Measurements from ENCODE around the gene TRIM45.
A peak's percentile ranks its signal among the peaks of the same experiment; 100 is the strongest.
"Not testable (repeated sequence)": the region's sequence is repeated elsewhere in the genome, so short reads cannot be mapped to it uniquely, and the experiment has no call there.

The TRIM45 gene

GRCh38 chr1:117161887-117162286, 40.3 kb upstream of the TRIM45 start:
- no peak for DNase-seq (ENCODE audit: low read depth, low spot score)
- in situ Hi-C loops (cut with HindIII; ENCODE audit: low sequenced_read_pairs): no loop called here
- no peak for TF ChIP-seq CTCF (IDR thresholded peaks at IDR 0.05; ENCODE audit: low read depth, low read length)
- H3K4me3 ChIP-seq (ENCODE audit: low read depth, low read length): no peak overlapping the region

- H3K4me3 ChIP-seq (ENCODE audit: low read depth, low read length); DNase-seq (ENCODE audit: low read depth, low spot score); in situ Hi-C loops (cut with HindIII; ENCODE audit: low sequenced_read_pairs): not testable (repeated sequence)
Measured at GRCh38 chr1:117151305-117151704, 29.8 kb upstream of the TRIM45 start.

- peak; percentile 24 for DNase-seq (ENCODE audit: low read depth, low spot score)
Measured at GRCh38 chr1:117150316-117150715, 28.8 kb upstream of the TRIM45 start.

GRCh38 chr1:117147856-117148588, 26.5 kb upstream of the TRIM45 start:
- no peak overlapping the region for H3K4me3 ChIP-seq (ENCODE audit: low read depth, low read length)
- in situ Hi-C loops (cut with HindIII; ENCODE audit: low sequenced_read_pairs): no loop called here
- no peak for TF ChIP-seq CTCF (IDR thresholded peaks at IDR 0.05; ENCODE audit: low read depth, low read length)
- peak; percentile 77 for DNase-seq (ENCODE audit: low read depth, low spot score)

More at GRCh38 chr1:117150316-117150715, 28.8 kb upstream of the TRIM45 start:
- in situ Hi-C loops (cut with HindIII; ENCODE audit: low sequenced_read_pairs): no loop called here
- no peak overlapping the region for H3K4me3 ChIP-seq (ENCODE audit: low read depth, low read length)
- no peak for TF ChIP-seq CTCF (IDR thresholded peaks at IDR 0.05; ENCODE audit: low read depth, low read length)

GRCh38 chr1:117147341-117147831, 25.8 kb upstream of the TRIM45 start:
- no peak overlapping the region for H3K4me3 ChIP-seq (ENCODE audit: low read depth, low read length)
- in situ Hi-C loops (cut with HindIII; ENCODE audit: low sequenced_read_pairs): no loop called here
- TF ChIP-seq CTCF (IDR thresholded peaks at IDR 0.05; ENCODE audit: low read depth, low read length): no peak
- DNase-seq (ENCODE audit: low read depth, low spot score): no peak

GRCh38 chr1:117146575-117147340, 25.2 kb upstream of the TRIM45 start:
- no peak for TF ChIP-seq CTCF (IDR thresholded peaks at IDR 0.05; ENCODE audit: low read depth, low read length)
- DNase-seq (ENCODE audit: low read depth, low spot score): peak; percentile 91
- in situ Hi-C loops (cut with HindIII; ENCODE audit: low sequenced_read_pairs): no loop called here
- no peak overlapping the region for H3K4me3 ChIP-seq (ENCODE audit: low read depth, low read length)

GRCh38 chr1:117146072-117146471, 24.5 kb upstream of the TRIM45 start:
- in situ Hi-C loops (cut with HindIII; ENCODE audit: low sequenced_read_pairs): no loop called here
- DNase-seq (ENCODE audit: low read depth, low spot score): no peak
- TF ChIP-seq CTCF (IDR thresholded peaks at IDR 0.05; ENCODE audit: low read depth, low read length): no peak
- no peak overlapping the region for H3K4me3 ChIP-seq (ENCODE audit: low read depth, low read length)
